ENCODE measurements around the gene ZBTB43. TPM values are rescaled to one million over a fixed set of nuclear protein-coding genes. Genes with fewer than 3 reads are reported as not detected.
A peak's percentile ranks its signal among the peaks of the same experiment; 100 is the strongest.
"Not testable (repeated sequence)": the region's sequence is repeated elsewhere in the genome, so short reads cannot be mapped to it uniquely, and the experiment has no call there.

Gene ZBTB43
- total and polyA plus RNA-seq, 2 donors: 4.5 to 5.7 TPM

DNA sequence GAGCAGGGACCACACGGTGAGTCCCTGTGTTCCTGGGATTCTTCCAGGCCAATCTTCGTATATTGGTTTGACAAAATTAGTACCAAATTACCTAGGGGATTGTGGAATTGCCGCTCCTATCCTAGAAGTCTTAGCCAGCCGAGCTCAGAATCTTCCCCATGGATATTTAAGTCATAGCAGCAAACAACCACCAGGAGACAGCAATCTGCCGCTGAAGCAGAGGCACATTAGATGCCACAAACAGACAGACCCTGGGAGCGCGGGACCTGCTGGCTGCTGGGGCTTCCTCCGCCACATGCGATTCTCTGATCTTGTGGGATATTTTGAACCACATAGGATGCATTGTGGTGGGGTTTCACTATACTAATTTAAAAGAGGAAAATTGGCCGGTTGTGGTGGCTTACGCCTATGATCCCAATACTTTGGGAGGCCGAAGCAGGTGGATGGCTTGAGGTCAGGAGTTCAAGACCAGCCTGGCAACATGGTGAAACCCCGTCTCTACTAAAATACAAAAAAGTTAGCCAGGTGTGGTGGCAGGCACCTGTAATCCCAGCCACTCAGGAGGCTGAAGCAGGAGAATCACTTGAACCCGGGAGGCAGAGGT is 31.7 kb upstream of the ZBTB43 start:
- Histone ChIP-seq H3K9me3 (ENCODE audit: control insufficient read depth in 2 of 2, insufficient read depth in 1 of 2, low read length in 1 of 2) (no peaks in the 10 kb centered on the region), H3K27me3 (ENCODE audit: control insufficient read depth in 2 of 2, insufficient read depth in 1 of 2, low read length in 1 of 2) (peaks cover 5 to 22% of the 10 kb centered on the region in 2 donors), H3K36me3 (ENCODE audit: control insufficient read depth in 2 of 2, insufficient read depth in 2 of 2, low read length in 1 of 2) (no peaks in the 10 kb centered on the region), H3K4me3 (ENCODE audit: low read length in 2 of 2) (no peak overlapping the region), H3K4me1 (ENCODE audit: control insufficient read depth in 2 of 2, insufficient read depth in 2 of 2, low read length in 2 of 2) (no peaks in the 10 kb centered on the region), H3K27ac (ENCODE audit: low read depth in 1 of 2, low read length in 1 of 2) (no peak overlapping the region)
- WGBS: 34% methylated on average over 14 of the region's 14 CpGs
- peak in 2 of 9 donors; percentile 22 to 34 for DNase-seq (ENCODE audit: low read depth in 6 of 9, low spot score in 9 of 9)

DNA sequence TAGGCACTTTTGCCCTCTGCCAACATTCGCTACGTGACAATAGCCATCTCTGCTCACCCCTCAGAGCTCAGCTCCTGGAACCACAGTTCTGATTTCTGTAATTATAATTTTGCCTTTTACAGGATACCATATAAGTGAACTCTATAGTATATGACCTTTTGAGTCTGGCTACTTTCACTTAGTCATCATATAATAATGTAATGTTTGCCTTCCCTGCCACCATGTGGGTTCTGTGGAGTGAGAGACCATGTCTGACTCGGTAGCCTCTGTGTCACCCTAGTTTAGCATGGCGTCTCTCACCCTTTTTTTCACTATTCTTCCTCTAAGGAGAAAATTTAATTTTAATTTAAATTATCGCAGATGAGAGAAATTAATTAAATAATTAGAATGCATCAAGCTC is 28.9 kb upstream of the ZBTB43 start:
- H3K4me3 ChIP-seq (ENCODE audit: low read length in 2 of 2): no peak overlapping the region
- no peak for DNase-seq (ENCODE audit: low read depth in 6 of 9, low spot score in 9 of 9)
- 95% methylated on average over 5 of the region's 5 CpGs for WGBS
- no peak overlapping the region for H3K27ac ChIP-seq (ENCODE audit: low read depth in 1 of 2, low read length in 1 of 2)
- H3K4me1 ChIP-seq (ENCODE audit: control insufficient read depth in 2 of 2, insufficient read depth in 2 of 2, low read length in 2 of 2): no peaks in the 10 kb centered on the region
- H3K9me3 ChIP-seq (ENCODE audit: control insufficient read depth in 2 of 2, insufficient read depth in 1 of 2, low read length in 1 of 2): no peaks in the 10 kb centered on the region
- H3K27me3 ChIP-seq (ENCODE audit: control insufficient read depth in 2 of 2, insufficient read depth in 1 of 2, low read length in 1 of 2): peaks cover 5 to 32% of the 10 kb centered on the region in 2 donors
- no peaks in the 10 kb centered on the region for H3K36me3 ChIP-seq (ENCODE audit: control insufficient read depth in 2 of 2, insufficient read depth in 2 of 2, low read length in 1 of 2)

DNA sequence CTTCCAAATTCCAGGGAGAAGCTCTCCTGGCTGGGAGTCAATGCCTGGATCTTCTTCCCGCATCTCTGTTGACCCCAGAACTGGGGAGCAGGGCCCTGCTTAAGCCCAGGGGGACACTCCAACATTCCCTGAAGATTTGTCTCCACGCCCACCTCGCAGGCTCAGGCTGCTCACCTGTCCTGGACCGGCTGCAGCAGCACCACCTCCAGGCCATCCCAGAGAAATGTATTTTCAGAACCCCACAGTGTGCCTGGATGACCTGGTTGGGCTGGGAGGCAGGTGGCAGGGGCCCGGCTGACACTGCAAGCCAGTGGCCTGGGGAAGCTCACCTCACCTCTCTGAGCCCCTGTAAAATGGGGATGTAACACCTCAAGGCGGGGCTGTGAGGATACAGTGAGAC is 27.1 kb upstream of the ZBTB43 start:
- DNase-seq (ENCODE audit: low read depth in 6 of 9, low spot score in 9 of 9): no peak
- no peak overlapping the region for H3K4me3 ChIP-seq (ENCODE audit: low read length in 2 of 2)
- peaks cover 0 to 4% of the 10 kb centered on the region in 2 donors for H3K4me1 ChIP-seq (ENCODE audit: control insufficient read depth in 2 of 2, insufficient read depth in 2 of 2, low read length in 2 of 2)
- H3K27me3 ChIP-seq (ENCODE audit: control insufficient read depth in 2 of 2, insufficient read depth in 1 of 2, low read length in 1 of 2): peaks cover 9 to 42% of the 10 kb centered on the region in 2 donors
- no peaks in the 10 kb centered on the region for H3K9me3 ChIP-seq (ENCODE audit: control insufficient read depth in 2 of 2, insufficient read depth in 1 of 2, low read length in 1 of 2)
- H3K36me3 ChIP-seq (ENCODE audit: control insufficient read depth in 2 of 2, insufficient read depth in 2 of 2, low read length in 1 of 2): no peaks in the 10 kb centered on the region
- WGBS: 39% methylated on average over 6 of the region's 6 CpGs
- no peak overlapping the region for H3K27ac ChIP-seq (ENCODE audit: low read depth in 1 of 2, low read length in 1 of 2)

DNA sequence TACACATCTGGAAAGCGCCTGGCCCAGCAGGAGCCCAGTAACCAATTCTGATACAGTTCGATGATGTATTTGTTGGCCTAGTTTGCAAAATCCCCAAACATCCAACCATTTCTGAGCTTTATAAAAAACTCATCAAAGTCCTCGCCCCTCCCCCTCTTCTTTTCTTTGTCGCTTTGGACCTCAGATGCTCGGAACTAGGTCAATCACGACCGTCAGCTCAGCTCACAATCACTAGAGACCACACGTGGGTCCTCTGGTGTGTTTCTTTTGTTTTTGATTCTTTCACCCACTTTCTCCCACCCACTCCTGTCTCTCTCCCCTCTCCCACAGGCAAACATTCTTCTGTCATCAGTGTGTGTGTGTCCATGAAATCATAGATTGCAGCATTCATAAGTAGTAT is 26.7 kb upstream of the ZBTB43 start:
- Histone ChIP-seq H3K4me3 (ENCODE audit: low read length in 2 of 2) (no peak overlapping the region), H3K27me3 (ENCODE audit: control insufficient read depth in 2 of 2, insufficient read depth in 1 of 2, low read length in 1 of 2) (peaks cover 9 to 40% of the 10 kb centered on the region in 2 donors), H3K27ac (ENCODE audit: low read depth in 1 of 2, low read length in 1 of 2) (no peak overlapping the region), H3K9me3 (ENCODE audit: control insufficient read depth in 2 of 2, insufficient read depth in 1 of 2, low read length in 1 of 2) (no peaks in the 10 kb centered on the region), H3K36me3 (ENCODE audit: control insufficient read depth in 2 of 2, insufficient read depth in 2 of 2, low read length in 1 of 2) (no peaks in the 10 kb centered on the region), H3K4me1 (ENCODE audit: control insufficient read depth in 2 of 2, insufficient read depth in 2 of 2, low read length in 2 of 2) (peaks cover 0 to 4% of the 10 kb centered on the region in 2 donors)
- DNase-seq (ENCODE audit: low read depth in 6 of 9, low spot score in 9 of 9): no peak
- WGBS: 86% methylated on average over 8 of the region's 8 CpGs

DNA sequence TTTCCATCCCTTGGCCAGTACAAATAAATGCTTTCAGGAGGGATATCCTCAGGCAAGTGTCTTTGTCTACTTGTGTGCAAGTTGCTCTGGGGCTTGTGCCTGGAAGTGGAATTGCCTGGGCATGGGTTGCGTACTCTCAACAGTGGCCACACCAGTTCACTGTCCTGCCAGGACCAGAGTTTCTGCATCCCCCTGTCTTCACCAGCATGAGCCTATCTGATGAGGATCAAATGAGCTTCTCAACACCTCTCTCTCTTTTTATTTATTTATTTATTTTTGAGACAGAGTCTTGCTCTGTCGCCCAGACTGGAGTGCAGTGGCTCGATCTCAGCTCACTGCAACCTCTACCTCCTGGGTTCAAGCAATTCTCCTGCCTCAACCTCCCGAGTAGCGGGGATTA is 26.1 kb upstream of the ZBTB43 start:
- not testable (repeated sequence) for H3K4me3 ChIP-seq (ENCODE audit: low read length in 2 of 2); H3K4me1 ChIP-seq (ENCODE audit: control insufficient read depth in 2 of 2, insufficient read depth in 2 of 2, low read length in 2 of 2); DNase-seq (ENCODE audit: low read depth in 6 of 9, low spot score in 9 of 9); H3K27ac ChIP-seq (ENCODE audit: low read depth in 1 of 2, low read length in 1 of 2); H3K9me3 ChIP-seq (ENCODE audit: control insufficient read depth in 2 of 2, insufficient read depth in 1 of 2, low read length in 1 of 2); H3K36me3 ChIP-seq (ENCODE audit: control insufficient read depth in 2 of 2, insufficient read depth in 2 of 2, low read length in 1 of 2)
- peaks cover 8 to 36% of the 10 kb centered on the region in 2 donors for H3K27me3 ChIP-seq (ENCODE audit: control insufficient read depth in 2 of 2, insufficient read depth in 1 of 2, low read length in 1 of 2)
- 98% methylated on average over 5 of the region's 5 CpGs for WGBS

DNA sequence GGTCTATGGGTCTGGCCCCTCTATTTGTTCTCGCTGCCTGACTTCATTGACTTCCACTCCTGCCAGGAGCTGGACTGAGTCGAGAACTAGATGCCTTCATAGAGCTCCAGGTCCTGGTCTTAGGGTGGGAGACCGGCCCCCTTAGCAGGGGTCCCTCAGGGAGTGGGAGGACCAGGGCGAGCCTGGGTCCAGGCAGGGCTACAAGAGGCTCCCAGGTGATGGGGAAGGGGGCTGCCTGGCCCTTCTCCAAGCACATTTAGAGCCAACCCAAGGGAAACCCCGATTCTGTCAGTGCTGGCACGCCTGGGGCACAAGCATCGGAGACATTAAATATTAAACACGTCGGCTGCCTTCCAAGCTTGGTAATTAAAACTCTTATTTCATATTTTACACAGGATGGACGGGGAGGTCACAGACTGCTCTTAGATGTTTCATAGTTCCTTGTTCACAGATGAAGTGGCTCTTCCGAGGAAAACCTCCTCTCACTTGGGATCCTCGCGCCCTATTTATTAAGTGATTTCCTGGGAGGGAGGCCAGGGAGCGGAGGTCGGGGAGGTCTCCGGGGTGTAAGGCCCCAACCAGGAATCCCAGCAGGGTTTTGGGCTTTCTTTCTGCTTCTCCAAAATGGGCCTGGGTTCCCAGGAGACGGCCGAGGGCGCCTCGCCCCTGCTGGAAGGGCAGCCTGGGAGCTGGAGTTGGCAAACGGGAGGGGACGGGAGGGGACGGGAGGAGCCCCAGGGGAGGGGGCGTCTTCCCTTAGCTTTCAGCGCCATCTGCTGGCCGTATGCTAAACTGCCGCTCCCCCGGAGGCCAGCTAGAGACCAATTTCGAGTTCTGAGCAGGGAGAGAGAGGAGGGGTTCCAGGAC is 23.4 kb upstream of the ZBTB43 start:
- WGBS: 41% methylated on average over 29 of the region's 29 CpGs
- peak; percentile 30 to 81 (median 64) for DNase-seq (ENCODE audit: low read depth in 6 of 9, low spot score in 9 of 9)
- Histone ChIP-seq H3K4me1 (ENCODE audit: control insufficient read depth in 2 of 2, insufficient read depth in 2 of 2, low read length in 2 of 2) (peaks cover 0 to 4% of the 10 kb centered on the region in 2 donors), H3K36me3 (ENCODE audit: control insufficient read depth in 2 of 2, insufficient read depth in 2 of 2, low read length in 1 of 2) (no peaks in the 10 kb centered on the region), H3K4me3 (ENCODE audit: low read length in 2 of 2) (no peak overlapping the region), H3K27ac (ENCODE audit: low read depth in 1 of 2, low read length in 1 of 2) (no peak overlapping the region), H3K9me3 (ENCODE audit: control insufficient read depth in 2 of 2, insufficient read depth in 1 of 2, low read length in 1 of 2) (no peaks in the 10 kb centered on the region), H3K27me3 (ENCODE audit: control insufficient read depth in 2 of 2, insufficient read depth in 1 of 2, low read length in 1 of 2) (peaks cover 3 to 31% of the 10 kb centered on the region in 2 donors)

DNA sequence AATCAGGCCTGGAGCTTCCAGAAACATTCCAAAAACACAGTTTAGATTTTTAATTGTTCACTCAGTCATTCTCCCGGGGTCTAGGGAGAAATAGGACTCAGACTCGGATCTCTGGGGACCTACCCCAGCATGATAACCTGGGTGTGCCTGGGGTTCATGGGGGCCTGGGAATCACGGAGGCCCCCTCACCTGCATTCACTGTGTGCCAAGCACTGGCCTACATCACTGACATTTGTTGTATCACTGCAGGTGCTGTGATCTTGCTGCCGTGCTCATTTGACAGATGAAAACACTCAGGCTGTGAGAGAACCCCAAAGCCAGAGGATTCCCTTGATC is 22.8 kb upstream of the ZBTB43 start:
- 48% methylated on average over 4 of the region's 4 CpGs for WGBS
- Histone ChIP-seq H3K9me3 (ENCODE audit: control insufficient read depth in 2 of 2, insufficient read depth in 1 of 2, low read length in 1 of 2) (no peaks in the 10 kb centered on the region), H3K36me3 (ENCODE audit: control insufficient read depth in 2 of 2, insufficient read depth in 2 of 2, low read length in 1 of 2) (no peaks in the 10 kb centered on the region), H3K27ac (ENCODE audit: low read depth in 1 of 2, low read length in 1 of 2) (no peak overlapping the region), H3K4me1 (ENCODE audit: control insufficient read depth in 2 of 2, insufficient read depth in 2 of 2, low read length in 2 of 2) (peaks cover 0 to 4% of the 10 kb centered on the region in 2 donors), H3K4me3 (ENCODE audit: low read length in 2 of 2) (no peak overlapping the region), H3K27me3 (ENCODE audit: control insufficient read depth in 2 of 2, insufficient read depth in 1 of 2, low read length in 1 of 2) (peaks cover 3 to 34% of the 10 kb centered on the region in 2 donors)
- no peak for DNase-seq (ENCODE audit: low read depth in 6 of 9, low spot score in 9 of 9)

GRCh38 chr9:126783949-126784348 is 20.9 kb upstream of the ZBTB43 start:
- DNase-seq (ENCODE audit: low read depth in 6 of 9, low spot score in 9 of 9): no peak
- H3K36me3 ChIP-seq (ENCODE audit: control insufficient read depth in 2 of 2, insufficient read depth in 2 of 2, low read length in 1 of 2): no peaks in the 10 kb centered on the region
- H3K4me1 ChIP-seq (ENCODE audit: control insufficient read depth in 2 of 2, insufficient read depth in 2 of 2, low read length in 2 of 2): peaks cover 0 to 4% of the 10 kb centered on the region in 2 donors
- WGBS: 87% methylated on average over 1 of the region's 1 CpG
- no peak overlapping the region for H3K4me3 ChIP-seq (ENCODE audit: low read length in 2 of 2)
- H3K27me3 ChIP-seq (ENCODE audit: control insufficient read depth in 2 of 2, insufficient read depth in 1 of 2, low read length in 1 of 2): peaks cover 3 to 33% of the 10 kb centered on the region in 2 donors
- no peak overlapping the region for H3K27ac ChIP-seq (ENCODE audit: low read depth in 1 of 2, low read length in 1 of 2)
- no peaks in the 10 kb centered on the region for H3K9me3 ChIP-seq (ENCODE audit: control insufficient read depth in 2 of 2, insufficient read depth in 1 of 2, low read length in 1 of 2)

DNA sequence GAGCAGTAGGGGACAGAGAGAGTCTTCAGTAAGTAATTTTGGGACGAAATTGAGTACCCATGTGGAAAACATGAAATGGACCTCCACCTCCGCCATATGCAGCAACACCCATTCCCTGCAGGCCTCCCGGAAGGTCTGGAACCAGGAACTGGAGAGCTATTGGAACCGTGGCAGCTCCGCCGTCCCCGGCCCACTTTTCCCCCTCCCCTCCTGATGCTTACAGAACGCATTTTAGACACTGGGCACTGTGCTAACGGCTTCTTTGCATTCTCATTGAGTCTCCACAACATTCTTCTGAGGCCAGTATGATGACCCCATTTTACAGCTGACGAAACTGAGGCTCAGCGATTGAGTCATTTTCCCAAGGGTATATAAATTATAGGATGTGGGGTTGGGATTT is 20.4 kb upstream of the ZBTB43 start:
- WGBS: 96% methylated on average over 11 of the region's 11 CpGs
- Histone ChIP-seq H3K27me3 (ENCODE audit: control insufficient read depth in 2 of 2, insufficient read depth in 1 of 2, low read length in 1 of 2) (peaks cover 3 to 36% of the 10 kb centered on the region in 2 donors), H3K27ac (ENCODE audit: low read depth in 1 of 2, low read length in 1 of 2) (no peak overlapping the region), H3K9me3 (ENCODE audit: control insufficient read depth in 2 of 2, insufficient read depth in 1 of 2, low read length in 1 of 2) (no peaks in the 10 kb centered on the region), H3K36me3 (ENCODE audit: control insufficient read depth in 2 of 2, insufficient read depth in 2 of 2, low read length in 1 of 2) (no peaks in the 10 kb centered on the region), H3K4me3 (ENCODE audit: low read length in 2 of 2) (no peak overlapping the region), H3K4me1 (ENCODE audit: control insufficient read depth in 2 of 2, insufficient read depth in 2 of 2, low read length in 2 of 2) (peaks cover 0 to 4% of the 10 kb centered on the region in 2 donors)
- DNase-seq (ENCODE audit: low read depth in 6 of 9, low spot score in 9 of 9): no peak
